ENCODE data around the gene SPRED3. TPM values are rescaled to one million over a fixed set of nuclear protein-coding genes. Genes with fewer than 3 reads are reported as not detected.
"Not testable (repeated sequence)": the region's sequence is repeated elsewhere in the genome, so short reads cannot be mapped to it uniquely, and the experiment has no call there.

Gene SPRED3
- total RNA-seq, 1 donor from 2014 or later = 0.62 TPM

DNA sequence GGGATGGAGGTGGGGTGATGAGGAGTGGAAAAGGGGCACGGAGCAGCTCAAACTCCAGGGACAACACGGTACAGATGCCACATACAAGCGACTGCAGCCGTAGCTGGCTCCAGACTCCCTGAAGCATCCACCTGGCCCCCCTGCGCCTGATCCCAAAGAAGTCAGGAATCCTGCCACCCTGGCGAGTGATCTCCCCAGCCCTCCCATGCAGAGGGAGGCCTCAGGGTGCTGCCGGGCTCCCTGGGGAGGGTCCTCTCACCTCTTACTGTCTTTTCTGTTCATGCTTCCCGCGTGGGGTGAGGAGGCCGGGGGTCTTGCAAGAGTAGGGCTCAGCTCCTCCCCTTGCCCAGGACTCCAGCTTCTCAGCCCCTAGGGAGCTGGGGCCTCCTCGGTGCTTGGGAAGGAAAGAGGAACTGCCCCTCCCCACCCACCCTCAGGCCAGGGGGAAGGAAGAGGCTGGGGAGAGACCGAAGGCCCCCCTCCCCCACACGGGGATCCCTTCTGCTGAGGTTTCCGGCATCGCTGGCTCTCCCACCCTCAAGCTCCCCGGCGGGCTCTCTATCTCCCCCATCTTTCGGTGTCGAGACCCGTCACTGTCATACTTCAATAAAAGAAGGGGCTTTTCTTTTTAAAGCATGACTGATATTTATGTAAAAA, 37.4 kb downstream of the SPRED3 start, which contains the start of gene RASGRP4:
Gene RASGRP4, minus strand, starts transcription at position 410 of the 657 bp plus-strand sequence. Its CDS starts 128 bp downstream, at position 282.
- H3K4me1 ChIP-seq = no peaks in the 10 kb centered on the region
- H3K9me3 ChIP-seq = no peaks in the 10 kb centered on the region
- peak within 1 kb of the TSS; percentile 66 for H3K27ac ChIP-seq
- TF ChIP-seq, protein P1, sequence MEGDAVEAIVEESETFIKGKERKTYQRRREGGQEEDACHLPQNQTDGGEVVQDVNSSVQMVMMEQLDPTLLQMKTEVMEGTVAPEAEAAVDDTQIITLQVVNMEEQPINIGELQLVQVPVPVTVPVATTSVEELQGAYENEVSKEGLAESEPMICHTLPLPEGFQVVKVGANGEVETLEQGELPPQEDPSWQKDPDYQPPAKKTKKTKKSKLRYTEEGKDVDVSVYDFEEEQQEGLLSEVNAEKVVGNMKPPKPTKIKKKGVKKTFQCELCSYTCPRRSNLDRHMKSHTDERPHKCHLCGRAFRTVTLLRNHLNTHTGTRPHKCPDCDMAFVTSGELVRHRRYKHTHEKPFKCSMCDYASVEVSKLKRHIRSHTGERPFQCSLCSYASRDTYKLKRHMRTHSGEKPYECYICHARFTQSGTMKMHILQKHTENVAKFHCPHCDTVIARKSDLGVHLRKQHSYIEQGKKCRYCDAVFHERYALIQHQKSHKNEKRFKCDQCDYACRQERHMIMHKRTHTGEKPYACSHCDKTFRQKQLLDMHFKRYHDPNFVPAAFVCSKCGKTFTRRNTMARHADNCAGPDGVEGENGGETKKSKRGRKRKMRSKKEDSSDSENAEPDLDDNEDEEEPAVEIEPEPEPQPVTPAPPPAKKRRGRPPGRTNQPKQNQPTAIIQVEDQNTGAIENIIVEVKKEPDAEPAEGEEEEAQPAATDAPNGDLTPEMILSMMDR (IDR thresholded peaks at IDR 0.05) = no peak
- ATAC-seq = peak; percentile 57 to 77
- DNase-seq = peak; percentile 69
- H3K36me3 ChIP-seq = no peaks in the 10 kb centered on the region
- H3K27me3 ChIP-seq (ENCODE audit: low read depth) = peaks cover 6% of the 10 kb centered on the region
- intact Hi-C loops (cut with DNase I) = no loop called here
- H3K4me3 ChIP-seq = peak within 1 kb of the TSS; percentile 52

DNA sequence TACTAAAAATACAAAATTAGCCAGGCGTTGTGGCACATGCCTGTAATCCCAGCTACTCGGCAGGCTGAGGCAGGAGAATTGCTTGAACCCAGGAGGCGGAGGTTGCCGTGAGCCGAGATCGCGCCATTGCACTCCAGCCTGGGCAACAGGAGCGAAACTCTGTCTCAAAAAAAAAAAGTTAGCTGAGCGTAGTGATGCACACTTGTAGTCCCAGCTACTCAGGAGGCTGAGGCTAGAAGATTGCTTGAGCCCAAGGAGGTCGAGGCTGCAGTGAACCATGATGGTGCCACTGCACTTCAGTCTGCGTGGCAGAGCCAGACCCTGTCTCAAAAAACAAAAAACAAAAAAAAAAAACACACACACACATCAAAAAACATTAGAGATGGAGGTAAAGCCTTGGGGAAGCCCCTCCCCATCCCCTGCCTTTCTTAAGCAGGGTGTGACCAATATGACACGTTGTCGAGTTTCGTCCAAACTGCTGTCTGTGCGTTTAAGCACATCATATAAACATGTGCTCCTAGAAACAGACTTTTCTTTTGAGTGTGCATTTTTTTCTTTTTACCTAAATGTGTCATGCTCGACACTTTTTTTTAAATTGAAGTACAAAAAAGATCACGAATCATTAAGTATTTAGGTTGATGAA, 38.7 kb downstream of the SPRED3 start:
- peaks cover 10% of the 10 kb centered on the region for H3K27me3 ChIP-seq (ENCODE audit: low read depth)
- DNase-seq; intact Hi-C loops (cut with DNase I): not testable (repeated sequence)

DNA sequence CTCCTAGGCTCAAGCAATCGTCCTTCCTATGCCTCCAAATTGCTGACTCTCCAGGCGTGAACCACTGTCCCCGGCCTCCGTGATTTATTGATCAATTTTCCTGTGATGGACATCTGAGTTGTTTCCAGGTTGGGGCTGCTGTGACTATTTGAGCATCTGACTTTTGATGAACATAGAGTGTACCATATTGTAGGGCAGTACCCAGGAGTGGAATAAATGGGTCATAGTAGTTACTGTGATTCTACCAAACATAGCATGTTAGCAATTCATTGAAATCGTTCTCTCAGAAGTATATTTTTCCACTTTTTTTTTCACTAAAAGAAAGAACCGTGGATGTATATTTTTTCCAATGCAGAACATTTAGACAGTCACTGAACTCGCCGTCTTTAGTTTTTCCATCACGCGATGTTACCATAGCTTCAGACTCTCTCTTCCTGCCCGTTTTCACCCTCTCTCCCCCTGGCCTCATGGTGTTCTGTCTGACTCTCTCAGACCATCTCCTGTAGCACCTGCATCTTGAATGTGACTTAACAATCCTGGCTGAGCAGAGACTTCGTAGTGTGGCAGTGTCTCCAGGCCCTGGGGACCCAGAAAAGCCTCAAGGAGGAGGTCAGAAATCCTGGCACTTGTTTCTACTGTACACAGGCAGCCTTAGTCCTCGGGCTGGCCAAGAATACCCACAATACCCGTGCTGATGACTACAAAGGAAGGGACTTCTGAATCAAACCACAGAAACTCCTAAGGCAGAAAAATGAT, 40.7 kb downstream of the SPRED3 start:
- Histone ChIP-seq H3K36me3 (no peaks in the 10 kb centered on the region), H3K4me1 (no peaks in the 10 kb centered on the region), H3K27me3 (ENCODE audit: low read depth) (peaks cover 20% of the 10 kb centered on the region), H3K27ac (no peak overlapping the region), H3K9me3 (no peaks in the 10 kb centered on the region), H3K4me3 (no peak overlapping the region)
- intact Hi-C loops (cut with DNase I) = no loop called here
- TF ChIP-seq, protein P1 (IDR thresholded peaks at IDR 0.05) = no peak
- DNase-seq (no peak), ATAC-seq (no peak)

More for the DNA sequence above, 38.7 kb downstream of the SPRED3 start:
- ATAC-seq, H3K4me3 ChIP-seq, H3K9me3 ChIP-seq, H3K36me3 ChIP-seq, H3K27ac ChIP-seq, H3K4me1 ChIP-seq: not testable (repeated sequence)

DNA sequence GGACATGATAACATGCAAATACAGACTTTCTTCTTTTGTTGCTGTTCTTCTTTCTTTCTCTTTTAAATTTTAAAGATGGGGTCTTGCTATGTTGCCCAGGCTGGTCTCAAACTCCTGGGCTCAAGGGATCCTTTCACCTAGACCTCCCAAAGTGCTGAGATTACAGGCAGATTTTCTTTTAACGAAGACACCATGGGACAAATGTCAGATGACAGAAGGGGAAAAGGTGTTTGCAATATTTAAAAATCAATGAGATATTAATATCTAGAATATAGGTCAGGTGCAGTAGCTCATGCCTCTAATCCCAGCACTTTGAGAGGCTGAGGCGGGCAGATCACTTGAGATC, 41.3 kb downstream of the SPRED3 start:
- intact Hi-C loops (cut with DNase I) = no loop called here
- no peak for DNase-seq
- Histone ChIP-seq H3K4me1 (no peaks in the 10 kb centered on the region), H3K4me3 (no peak overlapping the region), H3K27ac (no peak overlapping the region), H3K9me3 (no peaks in the 10 kb centered on the region), H3K27me3 (ENCODE audit: low read depth) (peaks cover 24% of the 10 kb centered on the region), H3K36me3 (no peaks in the 10 kb centered on the region)
- TF ChIP-seq, protein P1 (IDR thresholded peaks at IDR 0.05) = no peak
- ATAC-seq = no peak

DNA sequence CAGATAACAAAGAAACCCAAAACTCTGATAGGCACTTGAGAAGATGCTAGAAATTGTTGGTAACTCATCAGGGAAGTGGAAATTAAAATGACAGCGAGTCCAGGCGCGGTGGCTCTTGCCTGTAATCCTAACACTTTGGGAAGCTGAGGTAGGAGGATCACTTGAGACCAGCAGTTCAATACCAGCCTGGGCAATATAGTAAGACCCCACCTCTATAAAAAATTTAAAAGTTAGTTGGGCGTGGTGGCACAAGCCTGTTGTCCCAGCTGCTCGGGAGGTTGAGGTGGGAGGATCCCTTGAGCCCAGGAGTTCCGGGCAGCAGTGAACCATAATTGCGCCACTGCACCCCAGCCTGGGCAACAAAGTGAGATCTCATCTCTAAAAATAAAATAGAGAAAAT, 42.4 kb downstream of the SPRED3 start:
- Histone ChIP-seq H3K36me3 (no peaks in the 10 kb centered on the region), H3K27me3 (ENCODE audit: low read depth) (peaks cover 33% of the 10 kb centered on the region), H3K4me1 (no peaks in the 10 kb centered on the region), H3K4me3 (no peak overlapping the region), H3K27ac (no peak overlapping the region), H3K9me3 (no peaks in the 10 kb centered on the region)
- intact Hi-C loops (cut with DNase I) = no loop called here
- ATAC-seq = no peak
- DNase-seq = no peak
- TF ChIP-seq, protein P1 (IDR thresholded peaks at IDR 0.05) = no peak
